HEK293 (cell line): Measurements from ENCODE around the gene MACO1.

ENCODE experiments used
- CTCF ChIP-seq: fragments of 450-650 bp; formaldehyde crosslinking; IDR thresholded peaks from 2 replicates; pipeline ENCODE4 v1.5.1; 2016; ENCODE audit warnings: missing biosample characterization, missing genetic modification characterization
- REST ChIP-seq: fragments of 450-650 bp; formaldehyde crosslinking; IDR thresholded peaks from 2 replicates; pipeline ENCODE4 v1.5.1; 2016; ENCODE audit warnings: missing biosample characterization, missing genetic modification characterization
- YY1 ChIP-seq: fragments of 450-650 bp; formaldehyde crosslinking; IDR thresholded peaks from 2 replicates; pipeline ENCODE4 v1.5.1; 2018; ENCODE audit warnings: missing biosample characterization, missing genetic modification characterization
- ZNF423 ChIP-seq: fragments of 450-650 bp; formaldehyde crosslinking; IDR thresholded peaks from 2 replicates; pipeline ENCODE4 v1.5.1; 2016; ENCODE audit warnings: missing biosample characterization, missing genetic modification characterization
- ZNF513 ChIP-seq: fragments of 450-650 bp; IDR thresholded peaks from 2 replicates; pipeline ENCODE4 v1.5.1; 2018; ENCODE audit warnings: missing biosample characterization, missing genetic modification characterization
- ZNF596 ChIP-seq: fragments of 450-650 bp; IDR thresholded peaks from 2 replicates; pipeline ENCODE4 v1.5.0; 2018; ENCODE audit warnings: missing biosample characterization, mild to moderate bottlenecking, missing genetic modification characterization, moderate library complexity
- ZNF776 ChIP-seq: fragments of 450-650 bp; formaldehyde crosslinking; IDR thresholded peaks from 2 replicates; pipeline ENCODE4 v1.5.0; 2017; ENCODE audit warnings: missing biosample characterization, missing genetic modification characterization, borderline replicate concordance
- TF ChIP-seq, protein P1 (sequence below): fragments of 450-650 bp; formaldehyde crosslinking; IDR thresholded peaks from 2 replicates; pipeline ENCODE4 v1.5.1; 2016; ENCODE audit warnings: missing biosample characterization, missing genetic modification characterization
- TF ChIP-seq, protein P2 (sequence below): fragments of 450-650 bp; formaldehyde crosslinking; IDR thresholded peaks from 2 replicates; pipeline ENCODE4 v1.5.1; 2017; ENCODE audit warnings: missing biosample characterization, missing genetic modification characterization

DNA sequence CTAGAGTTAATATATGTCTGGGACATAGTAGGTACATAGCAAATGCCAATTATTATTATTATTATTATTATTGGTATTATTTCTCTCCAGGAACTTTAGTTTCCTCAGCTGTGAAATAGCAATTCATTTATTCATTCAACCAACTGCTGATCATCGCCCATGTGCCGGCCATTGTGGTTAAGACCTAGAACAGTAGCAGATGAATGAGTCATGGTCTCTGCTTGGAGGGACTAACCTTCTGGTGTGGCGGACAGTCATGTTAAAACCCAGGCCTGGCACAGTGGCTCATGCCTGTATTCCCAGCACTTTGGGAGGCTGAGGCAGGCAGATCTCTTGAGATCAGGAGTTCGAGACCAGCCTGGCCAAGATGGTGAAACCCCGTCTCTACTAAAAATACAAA, 88.9 kb downstream of the MACO1 start:
- TF ChIP-seq CTCF (tag by site-specific recombination) = no peak
- TF ChIP-seq ZNF596 (tag by site-specific recombination) = no peak
- TF ChIP-seq, protein P1, sequence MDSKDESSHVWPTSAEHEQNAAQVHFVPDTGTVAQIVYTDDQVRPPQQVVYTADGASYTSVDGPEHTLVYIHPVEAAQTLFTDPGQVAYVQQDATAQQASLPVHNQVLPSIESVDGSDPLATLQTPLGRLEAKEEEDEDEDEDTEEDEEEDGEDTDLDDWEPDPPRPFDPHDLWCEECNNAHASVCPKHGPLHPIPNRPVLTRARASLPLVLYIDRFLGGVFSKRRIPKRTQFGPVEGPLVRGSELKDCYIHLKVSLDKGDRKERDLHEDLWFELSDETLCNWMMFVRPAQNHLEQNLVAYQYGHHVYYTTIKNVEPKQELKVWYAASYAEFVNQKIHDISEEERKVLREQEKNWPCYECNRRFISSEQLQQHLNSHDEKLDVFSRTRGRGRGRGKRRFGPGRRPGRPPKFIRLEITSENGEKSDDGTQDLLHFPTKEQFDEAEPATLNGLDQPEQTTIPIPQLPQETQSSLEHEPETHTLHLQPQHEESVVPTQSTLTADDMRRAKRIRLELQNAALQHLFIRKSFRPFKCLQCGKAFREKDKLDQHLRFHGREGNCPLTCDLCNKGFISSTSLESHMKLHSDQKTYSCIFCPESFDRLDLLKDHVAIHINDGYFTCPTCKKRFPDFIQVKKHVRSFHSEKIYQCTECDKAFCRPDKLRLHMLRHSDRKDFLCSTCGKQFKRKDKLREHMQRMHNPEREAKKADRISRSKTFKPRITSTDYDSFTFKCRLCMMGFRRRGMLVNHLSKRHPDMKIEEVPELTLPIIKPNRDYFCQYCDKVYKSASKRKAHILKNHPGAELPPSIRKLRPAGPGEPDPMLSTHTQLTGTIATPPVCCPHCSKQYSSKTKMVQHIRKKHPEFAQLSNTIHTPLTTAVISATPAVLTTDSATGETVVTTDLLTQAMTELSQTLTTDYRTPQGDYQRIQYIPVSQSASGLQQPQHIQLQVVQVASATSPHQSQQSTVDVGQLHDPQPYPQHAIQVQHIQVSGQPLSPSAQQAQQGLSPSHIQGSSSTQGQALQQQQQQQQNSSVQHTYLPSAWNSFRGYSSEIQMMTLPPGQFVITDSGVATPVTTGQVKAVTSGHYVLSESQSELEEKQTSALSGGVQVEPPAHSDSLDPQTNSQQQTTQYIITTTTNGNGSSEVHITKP (tag by site-specific recombination) = no peak
- TF ChIP-seq YY1 (tag by site-specific recombination) = no peak
- TF ChIP-seq, protein P2, sequence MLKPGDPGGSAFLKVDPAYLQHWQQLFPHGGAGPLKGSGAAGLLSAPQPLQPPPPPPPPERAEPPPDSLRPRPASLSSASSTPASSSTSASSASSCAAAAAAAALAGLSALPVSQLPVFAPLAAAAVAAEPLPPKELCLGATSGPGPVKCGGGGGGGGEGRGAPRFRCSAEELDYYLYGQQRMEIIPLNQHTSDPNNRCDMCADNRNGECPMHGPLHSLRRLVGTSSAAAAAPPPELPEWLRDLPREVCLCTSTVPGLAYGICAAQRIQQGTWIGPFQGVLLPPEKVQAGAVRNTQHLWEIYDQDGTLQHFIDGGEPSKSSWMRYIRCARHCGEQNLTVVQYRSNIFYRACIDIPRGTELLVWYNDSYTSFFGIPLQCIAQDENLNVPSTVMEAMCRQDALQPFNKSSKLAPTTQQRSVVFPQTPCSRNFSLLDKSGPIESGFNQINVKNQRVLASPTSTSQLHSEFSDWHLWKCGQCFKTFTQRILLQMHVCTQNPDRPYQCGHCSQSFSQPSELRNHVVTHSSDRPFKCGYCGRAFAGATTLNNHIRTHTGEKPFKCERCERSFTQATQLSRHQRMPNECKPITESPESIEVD (tag by site-specific recombination) = no peak
- TF ChIP-seq ZNF513 (tag by site-specific recombination) = no peak
- TF ChIP-seq ZNF776 (tag by site-specific recombination) = no peak
- TF ChIP-seq REST (tag by site-specific recombination) = no peak
- TF ChIP-seq ZNF423 = no peak
